SK-N-SH treated with all-trans-retinoic acid at 6 μM for 48 hours (cell line): Measurements from ENCODE around the gene CCT7.
A peak's percentile ranks its signal among the peaks of the same experiment; 100 is the strongest.

Source experiments
- ATAC-seq: fragments of 200-7000 bp; cut with Tn5 transposase; 3 replicates; pipeline ENCODE4 v1.9.1; 2020; ENCODE audit warnings: mild to moderate bottlenecking, moderate library complexity
- ARNTL ChIP-seq: fragments of 450-650 bp; formaldehyde crosslinking; IDR thresholded peaks from 2 replicates; pipeline ENCODE4 v1.5.0; 2020; ENCODE audit warnings: low read depth, mild to moderate bottlenecking, moderate library complexity, borderline replicate concordance
- BACH2 ChIP-seq: fragments of 250-450 bp; sonication (Bioruptor Pico); IDR thresholded peaks from 2 replicates; pipeline ENCODE4 v1.9.0; 2021; ENCODE audit warnings: mild to moderate bottlenecking, borderline replicate concordance
- CREB5 ChIP-seq: fragments of 250-450 bp; sonication (Bioruptor Pico); IDR thresholded peaks from 2 replicates; pipeline ENCODE4 v1.5.1; 2020; ENCODE audit warnings: low read depth, mild to moderate bottlenecking, moderate library complexity
- CSDC2 ChIP-seq: fragments of 250-450 bp; sonication (Bioruptor Pico); IDR thresholded peaks from 2 replicates; pipeline ENCODE4 v1.5.0; 2020; ENCODE audit warnings: mild to moderate bottlenecking, moderate library complexity
- CSRNP3 ChIP-seq: fragments of 250-450 bp; sonication (Bioruptor Pico); IDR thresholded peaks from 2 replicates; pipeline ENCODE4 v1.5.1; 2021; ENCODE audit warnings: mild to moderate bottlenecking, moderate library complexity
- ESRRG ChIP-seq: fragments of 250-450 bp; sonication (Bioruptor Pico); IDR thresholded peaks from 2 replicates; pipeline ENCODE4 v1.6.1; 2021; ENCODE audit warnings: mild to moderate bottlenecking
- GLIS3 ChIP-seq: fragments of 250-450 bp; sonication (Bioruptor Pico); IDR thresholded peaks from 2 replicates; pipeline ENCODE4 v1.5.0; 2020; ENCODE audit warnings: mild to moderate bottlenecking, moderate library complexity
- ISL1 ChIP-seq: fragments of 250-450 bp; sonication (Bioruptor Pico); IDR thresholded peaks from 2 replicates; pipeline ENCODE4 v2.1.2; 2022; ENCODE audit warnings: mild to moderate bottlenecking, moderate library complexity
- OSR1 ChIP-seq: fragments of 250-450 bp; sonication (Bioruptor Pico); IDR thresholded peaks from 2 replicates; pipeline ENCODE4 v1.8.0; 2022; ENCODE audit warnings: moderate library complexity, mild to moderate bottlenecking, inconsistent platforms
- PATZ1 ChIP-seq: fragments of 250-450 bp; sonication (Bioruptor Pico); IDR thresholded peaks from 2 replicates; pipeline ENCODE4 v1.8.0; 2020; ENCODE audit warnings: mild to moderate bottlenecking, moderate library complexity, borderline replicate concordance
- PPARA ChIP-seq: fragments of 250-450 bp; sonication (Bioruptor Pico); IDR thresholded peaks from 2 replicates; pipeline ENCODE4 v1.5.0; 2020; ENCODE audit warnings: mild to moderate bottlenecking, borderline replicate concordance
- RARB ChIP-seq: fragments of 250-450 bp; sonication (Bioruptor Pico); IDR thresholded peaks from 2 replicates; pipeline ENCODE4 v1.8.0; 2021; ENCODE audit warnings: mild to moderate bottlenecking, moderate library complexity
- SNAI2 ChIP-seq: fragments of 250-450 bp; sonication (Bioruptor Pico); IDR thresholded peaks from 2 replicates; pipeline ENCODE4 v1.5.0; 2020; ENCODE audit warnings: mild to moderate bottlenecking, moderate library complexity
- TCF4 ChIP-seq: fragments of 250-450 bp; sonication (Bioruptor Pico); IDR thresholded peaks from 2 replicates; pipeline ENCODE4 v1.8.0; 2021; ENCODE audit warnings: mild to moderate bottlenecking, moderate library complexity, borderline replicate concordance
- TOX ChIP-seq: fragments of 250-450 bp; sonication (Bioruptor Pico); IDR thresholded peaks from 2 replicates; pipeline ENCODE4 v1.8.0; 2021; ENCODE audit warnings: mild to moderate bottlenecking, moderate library complexity, borderline replicate concordance
- TSHZ2 ChIP-seq: fragments of 250-450 bp; sonication (Bioruptor Pico); IDR thresholded peaks from 2 replicates; pipeline ENCODE4 v1.5.0; 2020; ENCODE audit warnings: mild to moderate bottlenecking, moderate library complexity
- ZC3H10 ChIP-seq: fragments of 250-450 bp; sonication (Bioruptor Pico); IDR thresholded peaks from 2 replicates; pipeline ENCODE4 v1.5.1; 2021; ENCODE audit warnings: mild to moderate bottlenecking, moderate library complexity
- ZFP3 ChIP-seq: fragments of 250-450 bp; sonication (Bioruptor Pico); IDR thresholded peaks from 2 replicates; pipeline ENCODE4 v1.5.0; 2020; ENCODE audit warnings: mild to moderate bottlenecking, moderate library complexity
- ZFP30 ChIP-seq: fragments of 450-650 bp; formaldehyde crosslinking; IDR thresholded peaks from 2 replicates; pipeline ENCODE4 v1.5.0; 2022; ENCODE audit warnings: mild to moderate bottlenecking, moderate library complexity
- ZNF565 ChIP-seq: fragments of 450-650 bp; formaldehyde crosslinking; conservative IDR thresholded peaks from 2 replicates; pipeline ENCODE4 v1.5.0; 2020; ENCODE audit warnings: low read depth, mild to moderate bottlenecking, moderate library complexity
- ZNF70 ChIP-seq: fragments of 450-650 bp; formaldehyde crosslinking; IDR thresholded peaks from 2 replicates; pipeline ENCODE4 v1.5.0; 2020; ENCODE audit warnings: mild to moderate bottlenecking, moderate library complexity
- ZNF8 ChIP-seq: fragments of 450-650 bp; formaldehyde crosslinking; IDR thresholded peaks from 2 replicates; pipeline ENCODE4 v1.5.0; 2020; ENCODE audit warnings: mild to moderate bottlenecking, moderate library complexity

The CCT7 gene

GRCh38 chr2:73217826-73218225 lies 16.3 kb upstream of the CCT7 start (continued):
- TF ChIP-seq ZFP3 (CRISPR knock-in tag) (no peak), ESRRG (no peak), SNAI2 (no peak), ARNTL (no peak)

- peak; percentile 68 for ATAC-seq
- TF ChIP-seq CSRNP3 (CRISPR knock-in tag), result no peak
- no peak for TF ChIP-seq CREB5 (CRISPR knock-in tag)
- no peak for TF ChIP-seq TOX
- no peak for TF ChIP-seq ESRRG
- TF ChIP-seq PPARA (CRISPR knock-in tag), result no peak
- TF ChIP-seq ZC3H10 (CRISPR knock-in tag), result no peak
- TF ChIP-seq RARB (CRISPR knock-in tag), result no peak
- no peak for TF ChIP-seq ZNF565
- no peak for TF ChIP-seq OSR1 (CRISPR knock-in tag)
- TF ChIP-seq GLIS3 (CRISPR knock-in tag), result no peak
- no peak for TF ChIP-seq BACH2
Observed at GRCh38 chr2:73218298-73218697, 15.8 kb upstream of the CCT7 start.

- ATAC-seq, result no peak
- TF ChIP-seq ZFP30 (CRISPR knock-in tag) (no peak), CREB5 (CRISPR knock-in tag) (no peak), PPARA (CRISPR knock-in tag) (no peak), CSDC2 (no peak), RARB (CRISPR knock-in tag) (no peak), GLIS3 (CRISPR knock-in tag) (no peak), ZC3H10 (CRISPR knock-in tag) (no peak), ESRRG (no peak), BACH2 (no peak)
Observed at GRCh38 chr2:73223821-73224220, 10.3 kb upstream of the CCT7 start.

- TF ChIP-seq SNAI2, result no peak
- no peak for TF ChIP-seq ZNF70 (CRISPR knock-in tag)
- TF ChIP-seq ISL1, result no peak
- no peak for TF ChIP-seq TSHZ2 (CRISPR knock-in tag)
- no peak for ATAC-seq
Observed at GRCh38 chr2:73225513-73226360, 8.4 kb upstream of the CCT7 start.

- ATAC-seq, result no peak
- TF ChIP-seq ZFP3 (CRISPR knock-in tag) (no peak), TSHZ2 (CRISPR knock-in tag) (no peak), OSR1 (CRISPR knock-in tag) (no peak), TOX (no peak), ARNTL (no peak), ZNF8 (CRISPR knock-in tag) (no peak), PATZ1 (CRISPR knock-in tag) (no peak), ZNF565 (no peak), GLIS3 (CRISPR knock-in tag) (no peak), ZNF70 (CRISPR knock-in tag) (no peak), ZFP30 (CRISPR knock-in tag) (no peak), CSDC2 (no peak), RARB (CRISPR knock-in tag) (no peak), ESRRG (no peak), ISL1 (no peak), SNAI2 (no peak), BACH2 (no peak), TCF4 (CRISPR knock-in tag) (no peak)
Observed at GRCh38 chr2:73227086-73227485, 7.0 kb upstream of the CCT7 start.
